NCI-H2081 (cell line): ENCODE measurements around the gene FUT7.

Experiments used
- DNase-seq, 2 experiments: peaks; one replicate each; lab custom pipeline; 2025; lab: John Stamatoyannopoulos, UW

Gene FUT7, protein sequence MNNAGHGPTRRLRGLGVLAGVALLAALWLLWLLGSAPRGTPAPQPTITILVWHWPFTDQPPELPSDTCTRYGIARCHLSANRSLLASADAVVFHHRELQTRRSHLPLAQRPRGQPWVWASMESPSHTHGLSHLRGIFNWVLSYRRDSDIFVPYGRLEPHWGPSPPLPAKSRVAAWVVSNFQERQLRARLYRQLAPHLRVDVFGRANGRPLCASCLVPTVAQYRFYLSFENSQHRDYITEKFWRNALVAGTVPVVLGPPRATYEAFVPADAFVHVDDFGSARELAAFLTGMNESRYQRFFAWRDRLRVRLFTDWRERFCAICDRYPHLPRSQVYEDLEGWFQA

DNA sequence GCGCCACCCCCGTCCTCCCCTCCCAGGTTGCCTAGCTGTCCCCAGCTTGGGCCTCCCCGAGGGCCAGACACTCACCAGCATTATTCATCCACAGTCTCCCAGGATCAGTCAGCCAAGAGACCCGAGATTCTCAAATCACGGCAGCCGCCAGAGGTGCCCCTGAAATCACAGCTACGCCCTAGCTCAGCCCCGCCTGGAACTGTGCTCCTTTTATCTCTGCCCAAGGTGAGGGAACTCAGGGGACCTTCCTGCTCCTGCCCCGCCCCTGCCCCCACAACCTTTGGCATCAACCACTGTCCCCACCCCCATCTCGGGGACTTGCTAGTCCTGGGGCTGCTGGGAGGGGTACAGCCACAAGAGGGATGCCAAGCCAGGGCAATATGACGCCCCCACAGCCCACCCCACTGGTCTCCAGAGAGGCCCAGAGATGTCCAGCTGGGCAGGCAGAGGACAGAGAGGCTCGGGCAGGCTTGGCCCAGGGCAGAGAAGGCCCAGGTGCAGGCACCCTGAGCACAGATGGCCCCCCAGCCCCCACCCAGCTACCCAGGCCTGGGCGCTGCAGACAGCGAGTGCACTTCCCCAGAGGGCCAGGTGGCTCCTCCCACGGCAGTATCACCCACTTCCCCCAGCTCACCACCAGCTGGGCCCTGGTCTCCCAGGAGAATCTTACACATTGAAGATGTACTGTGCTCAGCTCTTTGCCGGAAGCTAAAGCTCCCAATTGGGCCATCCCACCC lies at the start of gene FUT7:
Gene FUT7 (minus strand): TSS at position 185 of the 737 bp plus-strand sequence. CDS start 97 bp downstream, at position 88.
- no peak for DNase-seq

DNA sequence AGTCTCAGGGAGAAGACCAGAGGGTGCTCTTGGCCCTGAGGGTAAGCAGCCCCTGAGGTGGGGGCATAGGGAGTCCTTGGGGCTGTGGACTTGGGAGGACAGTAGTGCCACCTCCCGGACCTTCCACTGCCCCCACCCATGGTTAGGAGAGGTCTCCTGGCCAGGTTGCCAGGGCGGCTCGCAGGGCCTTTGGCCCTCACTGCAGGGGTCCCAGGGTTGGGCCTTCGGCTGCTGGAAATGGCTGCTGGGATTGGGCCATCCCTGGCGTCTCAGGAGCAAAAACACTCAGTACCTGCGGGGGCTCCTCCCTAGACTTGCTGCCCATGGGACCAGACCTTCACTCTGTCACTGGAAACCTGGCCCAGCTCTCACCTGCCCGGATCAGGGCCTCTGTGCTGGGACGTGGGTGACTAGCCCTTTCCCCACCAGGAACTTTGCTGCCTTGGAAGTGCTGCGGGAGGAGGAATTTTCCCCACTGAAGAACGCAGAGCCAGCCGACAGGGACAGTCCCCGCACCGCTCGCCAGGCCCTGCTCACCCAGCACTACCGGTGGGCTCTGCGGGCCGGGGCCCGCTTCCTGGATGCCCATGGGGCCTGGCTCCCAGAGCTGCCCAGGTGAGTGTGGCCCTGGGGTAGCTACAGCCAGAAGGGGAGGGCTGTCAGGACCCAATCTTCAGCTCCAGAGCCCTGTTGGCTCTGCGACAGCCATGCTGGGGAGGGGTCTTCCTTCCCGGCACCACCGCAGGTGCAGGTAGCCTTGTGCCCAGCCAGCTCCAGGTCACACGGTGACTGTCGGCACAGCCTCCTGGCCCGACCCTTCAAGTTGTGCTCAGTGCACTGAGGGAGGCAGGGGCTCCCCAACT lies 48.6 kb upstream of the FUT7 start:
- no peak for DNase-seq

DNA sequence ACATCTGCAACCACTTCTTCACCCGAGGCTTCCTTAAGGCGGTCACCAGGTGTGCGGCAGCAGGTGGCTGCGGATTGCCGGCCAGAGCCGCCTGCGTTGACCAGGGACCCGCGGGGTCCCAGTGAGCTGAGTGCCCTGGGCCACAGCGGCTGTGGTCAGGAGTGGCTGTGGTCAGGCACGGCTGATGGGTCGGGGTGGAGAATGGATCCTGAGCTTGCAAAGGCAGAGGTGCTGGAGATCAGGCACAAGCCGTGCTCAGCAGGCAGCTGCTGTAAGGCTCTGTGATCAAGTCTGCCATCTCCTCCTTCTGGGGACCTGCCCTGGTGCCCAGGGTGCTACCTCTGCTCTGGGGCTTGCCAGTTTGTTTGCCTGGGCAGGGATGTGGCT lies 47.5 kb upstream of the FUT7 start:
- no peak for DNase-seq

DNA sequence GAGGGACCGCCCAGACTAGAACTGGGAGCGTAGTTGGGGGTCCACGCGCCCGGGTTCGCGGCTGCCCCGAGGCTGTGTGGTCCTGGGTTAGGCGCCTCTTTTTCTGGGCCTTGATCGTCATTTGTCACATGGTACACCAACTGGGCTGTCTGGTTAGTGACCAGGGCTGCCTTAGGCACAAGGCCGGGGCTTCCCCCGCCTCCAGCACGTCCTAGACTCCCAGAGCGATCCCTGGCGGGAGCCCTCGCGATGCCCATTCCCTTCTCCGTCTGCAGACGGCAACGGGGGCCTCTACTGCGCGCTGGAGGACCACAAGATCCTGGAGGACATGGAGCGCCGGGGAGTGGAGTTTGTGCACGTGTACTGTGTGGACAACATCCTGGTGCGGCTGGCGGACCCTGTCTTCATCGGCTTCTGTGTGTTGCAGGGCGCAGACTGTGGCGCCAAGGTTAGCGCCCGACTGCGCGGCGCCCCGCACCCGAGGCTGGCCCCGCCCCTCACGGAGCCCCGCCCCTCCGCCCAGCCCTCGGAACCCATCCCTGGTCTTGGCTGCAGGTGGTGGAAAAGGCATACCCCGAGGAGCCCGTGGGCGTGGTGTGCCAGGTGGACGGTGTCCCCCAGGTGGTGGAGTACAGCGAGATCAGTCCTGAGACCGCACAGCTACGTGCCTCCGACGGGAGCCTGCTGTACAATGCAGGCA lies 47.0 kb upstream of the FUT7 start:
- no peak for DNase-seq

DNA sequence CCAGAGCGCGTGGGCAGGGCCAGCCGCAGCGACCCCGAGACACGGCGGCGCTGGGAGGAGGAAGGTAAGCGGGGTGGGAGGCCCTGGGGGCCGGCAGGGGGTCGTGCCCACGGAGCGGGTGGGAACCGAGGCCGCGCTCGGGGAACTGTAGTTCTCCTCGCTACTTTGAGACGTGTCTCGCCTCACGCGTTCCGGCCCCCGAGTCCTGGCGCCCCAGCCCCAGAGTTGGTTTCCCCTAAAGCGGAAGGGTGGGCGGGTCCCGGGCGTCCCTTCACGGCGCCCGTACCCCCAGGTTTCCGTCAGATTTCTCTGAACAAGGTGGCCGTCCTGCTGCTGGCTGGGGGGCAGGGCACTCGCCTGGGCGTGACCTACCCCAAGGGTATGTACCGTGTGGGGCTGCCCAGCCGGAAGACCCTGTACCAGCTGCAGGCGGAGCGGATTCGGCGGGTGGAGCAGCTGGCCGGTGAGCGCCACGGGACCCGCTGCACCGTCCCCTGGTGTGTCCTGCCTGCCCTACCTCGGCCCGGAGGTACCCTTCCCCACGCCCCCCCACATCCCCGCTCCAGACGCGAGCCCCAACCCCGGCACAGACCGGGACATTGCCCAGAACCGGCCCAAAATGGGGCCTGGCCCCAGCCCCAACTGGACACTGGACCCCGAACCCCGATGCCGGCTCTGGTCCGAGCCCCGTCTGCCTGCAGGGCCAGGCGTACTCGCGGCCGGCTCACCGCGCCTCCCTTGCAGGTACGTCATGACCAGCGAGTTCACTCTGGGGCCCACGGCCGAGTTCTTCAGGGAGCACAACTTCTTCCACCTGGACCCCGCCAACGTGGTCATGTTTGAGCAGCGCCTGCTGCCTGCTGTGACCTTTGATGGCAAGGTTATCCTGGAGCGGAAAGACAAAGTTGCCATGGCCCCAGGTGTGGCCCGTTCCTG lies 46.1 kb upstream of the FUT7 start:
- DNase-seq = peak in 1 of 2 experiments; percentile 21

DNA sequence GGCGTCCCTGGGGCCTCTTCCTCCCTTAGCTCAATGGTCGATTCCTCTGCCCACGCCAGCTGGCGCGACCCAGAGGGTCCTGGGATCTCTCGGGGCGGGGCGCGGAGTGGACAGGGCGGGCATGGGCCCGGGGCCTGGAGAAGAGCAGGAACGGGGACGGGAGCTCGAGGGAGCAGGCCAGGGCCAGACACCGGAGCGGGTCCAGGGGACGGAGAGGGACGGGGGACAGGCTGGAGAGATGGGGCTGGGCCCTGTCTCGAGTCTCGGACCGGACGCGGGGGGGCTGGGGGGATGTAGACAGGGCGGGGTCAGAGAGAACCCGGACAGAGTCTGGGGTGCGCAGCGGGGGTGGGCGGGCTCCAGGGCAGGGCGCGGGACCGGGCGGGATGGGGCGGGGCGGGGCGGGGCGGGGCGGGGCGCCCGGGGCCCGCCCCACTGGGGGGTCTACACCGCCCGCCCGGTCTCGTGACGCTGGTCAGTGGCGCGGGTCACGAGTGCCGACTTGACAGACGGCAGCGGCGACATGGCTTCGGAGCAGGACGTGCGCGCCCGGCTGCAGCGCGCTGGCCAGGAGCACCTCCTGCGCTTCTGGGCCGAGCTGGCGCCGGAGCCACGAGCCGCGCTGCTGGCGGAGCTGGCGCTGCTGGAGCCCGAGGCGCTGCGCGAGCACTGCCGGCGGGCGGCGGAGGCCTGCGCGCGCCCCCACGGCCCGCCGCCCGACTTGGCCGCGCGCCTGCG lies 45.3 kb upstream of the FUT7 start, which contains the start of gene UAP1L1:
Gene UAP1L1 (plus strand): TSS at position 508 of the 738 bp plus-strand sequence. CDS start 16 bp downstream, at position 524.
- peak in 1 of 2 experiments; percentile 46 for DNase-seq

DNA sequence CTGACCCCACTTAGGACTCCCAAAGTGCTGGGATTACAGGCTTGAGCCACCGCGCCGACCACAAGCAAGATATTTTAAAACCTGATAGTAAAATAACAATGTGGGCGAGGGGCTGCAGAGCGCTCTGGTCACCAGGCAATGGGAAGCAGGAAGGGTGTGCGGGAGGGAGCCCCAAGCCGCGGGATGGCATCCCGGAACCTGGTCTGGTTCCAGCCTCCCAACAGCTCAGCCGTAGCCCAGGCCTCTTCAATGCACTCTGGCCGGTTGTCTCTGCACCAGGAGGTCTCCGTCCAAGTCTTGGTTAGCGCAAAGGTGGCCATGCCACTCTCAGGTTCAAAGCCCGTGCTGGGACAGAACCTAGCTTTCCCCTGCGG lies 44.7 kb upstream of the FUT7 start:
- DNase-seq = no peak

DNA sequence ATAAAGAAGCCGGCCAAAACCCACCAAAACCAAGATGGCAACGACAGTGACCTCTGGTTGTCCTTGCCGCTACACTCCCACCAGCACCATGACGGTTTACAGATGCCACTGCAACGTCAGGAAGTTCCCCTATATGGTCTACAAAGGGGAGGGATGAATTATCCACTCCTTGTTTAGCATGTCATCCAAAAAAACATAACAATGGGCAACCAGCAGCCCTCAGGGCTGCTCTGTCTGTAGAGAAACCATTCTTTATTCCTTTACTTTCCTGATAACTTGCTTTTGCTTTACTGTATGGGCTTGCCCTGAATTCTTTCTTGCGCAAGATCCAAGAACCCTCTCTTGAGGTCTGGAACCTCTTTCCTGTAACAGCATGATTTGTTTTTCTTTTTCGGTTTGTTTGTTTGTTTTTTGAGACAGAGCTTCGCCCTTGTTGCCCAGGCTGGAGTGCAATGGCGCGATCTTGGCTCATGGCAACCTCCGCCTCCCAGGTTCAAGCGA lies 43.4 kb upstream of the FUT7 start:
- no peak for DNase-seq

DNA sequence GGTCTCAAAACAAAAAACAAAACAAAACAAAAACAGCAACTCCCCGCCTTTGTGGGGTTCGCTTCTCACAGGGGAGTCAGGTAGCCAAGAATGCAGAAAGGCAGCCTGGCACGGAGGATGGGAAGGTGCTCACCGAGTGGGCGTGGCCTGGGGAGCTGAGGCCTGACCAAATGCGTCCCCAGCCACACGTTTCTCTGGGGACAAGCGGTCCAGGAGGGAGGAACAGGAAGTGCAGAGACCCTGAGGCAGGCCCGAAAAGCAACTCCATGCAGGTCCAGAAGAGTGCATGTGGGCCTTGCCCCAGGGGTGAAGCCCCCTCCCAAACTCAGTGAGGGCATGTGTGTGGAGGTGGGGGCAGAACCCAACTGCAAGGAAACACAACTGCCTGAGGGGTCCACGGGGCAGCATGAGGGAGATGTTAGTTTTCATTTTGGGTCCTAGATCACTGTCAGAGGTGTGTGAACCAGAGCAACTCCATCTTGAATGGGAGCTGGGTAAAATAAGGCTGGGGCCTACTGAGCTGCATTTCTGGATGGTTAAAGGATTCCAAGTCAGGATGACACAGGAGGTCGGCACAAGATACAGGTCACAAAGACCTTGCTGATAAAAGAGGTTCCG lies 42.9 kb upstream of the FUT7 start:
- DNase-seq = no peak

DNA sequence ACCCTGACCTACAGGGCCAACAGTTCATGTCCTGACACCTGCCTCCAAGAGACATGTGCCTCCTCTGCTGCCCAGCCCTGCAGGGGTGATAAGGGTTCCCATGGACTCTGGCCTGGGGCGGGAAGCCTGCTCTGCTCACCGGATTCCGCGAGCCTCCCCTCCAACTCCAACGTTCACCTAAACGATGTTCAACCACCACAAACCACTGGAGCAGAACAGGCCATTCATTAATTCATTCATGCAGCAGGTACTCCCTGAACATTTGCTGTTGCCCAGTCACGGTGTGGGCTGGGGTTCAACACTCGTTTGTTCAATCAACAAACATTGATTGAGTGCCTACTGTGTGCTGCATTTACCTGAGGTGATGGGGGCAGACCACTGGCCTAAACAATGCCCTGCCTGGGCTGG lies 42.1 kb upstream of the FUT7 start:
- no peak for DNase-seq

DNA sequence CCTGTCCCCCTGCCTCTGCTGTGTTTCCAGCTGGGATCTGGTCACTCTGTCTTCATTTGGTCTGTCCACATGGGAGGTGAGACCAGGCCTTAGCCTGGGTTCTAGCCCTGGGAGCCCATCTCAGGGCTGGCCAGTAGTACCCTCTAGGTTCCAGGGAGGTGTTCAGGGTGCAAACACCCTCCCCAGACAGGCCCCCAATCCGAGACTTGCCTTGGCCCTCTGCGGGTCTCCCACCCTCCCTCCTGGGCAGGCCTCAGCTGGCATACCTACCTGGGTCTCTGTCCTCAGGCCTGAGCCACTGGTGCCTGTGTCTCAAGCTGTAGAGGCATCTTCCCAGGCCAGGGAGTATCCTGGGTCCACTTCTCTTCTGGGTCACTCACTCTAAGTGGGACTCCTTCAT lies 39.4 kb upstream of the FUT7 start:
- no peak for DNase-seq

DNA sequence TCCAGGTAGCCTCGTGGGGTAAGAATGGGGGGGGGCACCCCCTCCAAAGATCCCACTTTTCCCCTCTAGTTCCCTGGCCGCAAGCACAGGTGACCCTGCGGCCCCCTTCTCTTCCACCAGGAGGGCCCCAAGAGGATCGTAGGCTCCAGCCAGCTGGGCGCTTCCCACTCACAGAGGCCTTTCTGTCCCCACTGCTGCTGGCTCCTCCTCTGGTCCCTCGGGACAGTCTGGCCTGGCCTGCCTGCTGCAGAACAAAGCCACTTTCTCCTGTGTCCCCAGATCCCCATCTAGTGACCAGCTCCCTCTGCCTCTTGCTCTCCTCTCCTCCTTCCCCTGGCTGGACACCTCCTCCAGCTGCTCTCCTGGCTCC lies 39.0 kb upstream of the FUT7 start:
- DNase-seq = no peak

DNA sequence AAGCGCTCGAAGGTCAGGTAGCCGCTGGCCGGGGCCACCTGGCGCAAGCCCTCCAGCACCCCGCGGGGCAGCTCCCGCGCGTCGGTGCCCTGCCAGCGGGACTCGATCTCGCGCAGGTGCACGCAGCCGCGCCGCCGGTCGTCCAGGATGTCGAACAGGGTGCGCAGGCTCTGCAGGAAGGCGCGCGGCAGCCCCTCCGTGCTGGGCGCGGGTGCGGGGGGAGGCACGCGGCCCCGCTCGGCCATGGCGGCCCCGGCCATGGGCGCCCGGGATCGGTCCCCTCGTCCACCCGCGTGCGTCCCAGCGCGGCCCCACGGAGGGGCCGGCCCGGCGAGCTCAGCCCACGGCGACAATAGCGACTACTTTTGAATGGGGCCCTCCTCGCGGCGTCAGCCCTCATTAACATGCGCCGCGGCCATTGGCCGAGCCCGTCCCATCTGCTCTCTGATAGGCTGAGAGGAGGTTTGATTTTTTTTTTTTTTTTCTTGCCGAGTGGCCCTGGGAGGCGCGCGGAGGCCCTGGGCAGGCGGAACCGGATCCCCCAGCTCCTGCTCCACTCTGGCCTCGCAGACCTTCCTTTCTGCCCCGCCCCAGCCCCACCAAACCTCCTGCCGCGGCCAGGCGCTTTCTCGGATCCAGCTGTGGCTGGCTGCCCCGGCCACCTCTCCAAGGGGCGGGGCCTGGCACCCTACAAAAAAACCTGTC lies 38.5 kb upstream of the FUT7 start, which contains the start of gene SAPCD2:
Gene SAPCD2 (minus strand): TSS at position 357 of the 705 bp plus-strand sequence. CDS start 97 bp downstream, at position 260.
- peak; percentile 95 for DNase-seq

DNA sequence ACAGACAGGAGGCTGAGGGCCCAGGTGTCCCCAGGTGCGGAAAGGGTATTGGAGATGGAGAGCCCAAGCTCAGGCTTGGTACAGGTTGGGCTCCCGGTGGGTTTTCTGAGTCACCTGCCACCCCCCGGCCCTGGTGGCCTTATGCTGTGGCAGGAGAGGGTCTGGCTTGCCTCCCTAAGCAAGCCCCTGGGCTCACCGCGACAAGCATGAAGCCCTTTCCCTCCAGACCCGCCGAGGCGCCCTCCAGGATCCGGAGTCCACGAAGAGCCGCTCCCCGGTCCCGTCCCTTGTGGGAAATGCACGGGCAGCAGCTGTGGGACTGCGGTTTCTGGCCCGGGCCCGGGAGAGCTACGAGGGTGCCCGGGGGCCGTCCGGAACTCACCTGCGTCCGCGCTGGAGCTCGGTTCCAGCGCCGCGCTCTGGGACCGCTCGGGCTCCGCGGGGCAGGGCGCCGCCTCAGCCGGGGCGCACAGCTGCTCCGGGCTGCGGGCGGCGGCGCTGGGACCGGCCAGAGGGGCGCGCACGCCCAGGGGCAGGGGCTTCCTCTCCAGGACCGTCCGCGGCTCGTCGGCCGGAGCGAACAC lies 37.7 kb upstream of the FUT7 start:
- DNase-seq = peak in 1 of 2 experiments; percentile 8

DNA sequence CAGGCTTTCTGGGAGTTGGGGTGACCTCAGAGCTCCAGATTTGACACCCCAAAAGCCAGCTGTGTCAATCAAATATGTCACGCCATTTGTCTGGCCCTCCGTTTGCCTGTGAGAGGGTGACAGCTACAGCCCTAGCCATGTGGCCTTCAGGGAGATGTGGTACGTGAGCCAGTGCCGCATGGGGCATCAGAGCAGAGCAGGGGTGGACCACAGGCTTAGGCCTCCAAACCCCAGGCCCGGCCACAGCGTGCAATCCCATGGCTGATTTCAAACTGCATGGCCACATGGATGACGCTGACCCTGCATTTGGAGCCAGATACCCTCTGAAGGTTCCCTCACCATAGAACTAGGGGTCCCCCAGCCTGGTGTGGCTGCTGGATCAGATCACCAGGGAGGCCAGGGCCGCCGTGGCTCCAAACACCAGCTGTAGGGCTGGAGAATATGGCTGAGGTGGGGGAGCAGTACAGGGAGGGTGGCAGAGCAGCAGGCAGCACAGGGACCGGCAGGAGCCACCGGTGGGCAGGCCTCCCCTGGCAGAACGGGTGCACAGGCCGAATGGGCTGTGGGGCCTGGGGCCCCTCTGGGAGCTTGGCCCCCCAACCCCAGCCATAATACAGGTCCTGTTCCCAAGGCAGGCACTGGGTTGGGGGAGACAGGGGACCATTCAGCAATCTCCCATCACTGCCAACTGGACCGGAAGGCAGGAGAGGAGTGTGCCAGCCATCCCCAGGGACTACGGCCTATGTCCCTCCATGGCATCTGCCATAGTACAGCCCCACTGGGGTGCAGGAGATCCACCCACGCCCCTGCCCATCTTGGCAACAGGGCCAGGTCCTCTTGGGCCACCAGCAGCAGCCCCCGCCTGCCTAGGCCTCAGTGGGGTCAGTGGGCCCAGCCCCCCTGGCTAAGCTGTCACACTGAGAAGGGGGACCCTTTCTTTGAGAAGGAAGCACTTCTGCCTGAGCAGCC lies 36.9 kb upstream of the FUT7 start:
- DNase-seq = peak in 1 of 2 experiments; percentile 3

DNA sequence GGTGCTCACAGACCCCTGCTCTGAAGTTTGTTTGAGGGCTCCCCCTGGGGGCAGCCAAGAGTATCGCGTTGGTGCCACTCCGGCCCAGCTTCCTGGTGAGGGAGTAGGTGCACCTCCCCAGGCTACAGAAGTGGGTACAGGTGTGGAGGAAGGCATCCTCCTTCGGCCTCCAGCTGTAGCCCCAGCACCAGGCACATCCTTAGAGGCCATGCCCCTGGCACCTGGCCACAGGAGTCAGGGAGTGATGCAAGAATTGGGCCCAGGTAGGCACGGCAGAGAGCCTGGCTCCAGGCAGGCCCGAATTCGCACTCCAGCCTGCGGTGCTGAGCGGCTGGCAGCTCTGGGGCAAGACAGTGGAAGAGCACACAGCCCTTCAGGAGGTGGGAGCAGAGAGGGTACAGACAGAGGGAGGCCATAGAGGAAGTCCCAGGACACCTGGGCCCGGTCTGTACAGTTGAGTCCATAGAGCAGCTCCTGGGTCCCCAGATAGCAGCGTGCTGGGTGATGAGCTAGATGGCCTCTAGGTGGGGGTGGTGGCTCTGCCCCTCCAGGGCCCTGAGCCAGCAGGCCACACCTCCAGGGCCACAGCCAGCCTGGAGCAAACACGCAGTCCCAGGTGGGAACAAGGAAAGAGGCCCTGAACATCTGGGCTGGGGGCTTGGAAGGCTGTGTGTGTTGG lies 36.1 kb upstream of the FUT7 start:
- DNase-seq = peak; percentile 82 to 83
